Activated T-helper 9 cell treated with anti-CD3 and anti-CD28 coated beads, Interleukin-2, amount 50 U/mL, for 16 hours (primary cell): Measurements from ENCODE around the gene PTPRT.

ENCODE experiments used
- DNase-seq: peaks from one replicate; pipeline ENCODE4 v3.0.0-alpha.2; 2020; ENCODE audit warnings: low read depth

The PTPRT gene

DNA sequence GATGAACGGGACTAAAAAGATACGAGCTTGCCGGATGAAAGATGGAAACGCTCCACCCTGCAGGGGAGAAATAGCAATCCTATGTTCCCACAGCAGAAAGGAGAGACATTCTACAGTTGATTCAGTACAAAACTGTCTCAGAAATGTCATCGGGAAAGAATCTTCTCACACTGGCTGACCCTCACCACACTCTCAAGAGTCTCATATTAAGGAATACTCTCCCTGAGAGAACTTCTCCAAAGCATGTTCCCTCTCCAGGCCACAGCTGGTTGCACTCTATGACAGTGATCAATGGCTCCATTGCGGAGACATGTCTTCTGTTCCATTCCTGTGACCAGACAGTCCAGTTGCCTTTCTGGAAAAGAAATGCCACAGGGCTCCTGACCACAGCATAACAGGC is 813.6 kb downstream of the PTPRT start:
- no peak for DNase-seq

DNA sequence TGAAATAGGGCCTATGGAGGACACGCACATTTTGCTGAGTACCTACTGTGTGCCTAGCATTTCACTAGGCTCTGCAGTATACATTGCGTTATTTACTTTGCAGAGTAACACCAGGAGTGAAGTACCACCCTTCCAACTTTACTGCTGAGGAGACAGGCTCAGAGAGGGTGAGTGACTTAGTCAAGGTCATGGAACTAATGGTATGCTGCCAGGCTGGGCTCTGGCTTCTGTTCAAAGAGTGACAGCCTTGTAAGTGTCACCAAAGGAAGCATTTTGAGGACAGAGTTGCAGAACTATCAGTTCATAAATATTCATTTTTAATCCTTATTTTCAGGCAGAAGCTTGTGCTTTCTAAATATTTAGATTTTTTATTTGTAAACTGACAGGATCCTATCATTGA is 816.7 kb downstream of the PTPRT start:
- no peak for DNase-seq

DNA sequence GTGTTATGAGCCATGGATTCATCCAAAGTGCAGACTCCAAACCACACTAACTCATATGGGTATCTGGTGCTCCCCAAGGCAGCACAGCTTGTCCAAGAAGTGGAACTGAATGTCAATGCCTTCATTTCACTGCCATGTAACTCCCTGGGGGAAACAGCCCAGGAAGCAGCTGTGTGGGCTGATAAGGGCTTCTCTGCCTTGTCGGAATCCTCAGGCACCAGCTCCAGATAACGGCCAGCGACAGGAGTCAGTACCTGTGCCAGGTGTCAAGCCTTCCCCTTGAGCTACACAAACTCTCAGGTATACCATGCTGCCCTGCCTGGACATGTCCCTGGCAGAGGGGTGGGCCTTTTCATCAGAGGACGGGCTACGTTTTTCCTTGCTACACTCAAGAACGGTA is 819.6 kb downstream of the PTPRT start:
- no peak for DNase-seq

DNA sequence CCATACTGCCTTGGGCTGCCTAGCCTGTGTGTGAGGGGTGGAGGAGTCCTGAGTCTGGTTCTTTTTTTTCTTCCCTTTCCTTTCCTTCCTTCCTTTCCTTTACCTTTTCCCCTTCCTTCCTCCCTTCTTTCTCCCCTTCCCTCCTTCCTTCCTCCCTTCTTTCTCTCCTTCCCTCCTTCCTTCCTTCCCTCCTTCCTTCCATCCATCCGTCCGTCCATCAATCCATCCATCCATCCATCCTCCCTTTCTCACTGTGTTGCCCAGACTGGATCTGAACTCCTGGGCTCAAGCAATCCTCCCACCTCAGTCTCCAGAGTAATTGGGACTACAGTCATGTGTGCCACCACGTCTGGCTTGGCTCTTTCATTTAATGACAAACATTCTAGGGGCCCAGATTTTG is 820.8 kb downstream of the PTPRT start:
- no peak for DNase-seq

DNA sequence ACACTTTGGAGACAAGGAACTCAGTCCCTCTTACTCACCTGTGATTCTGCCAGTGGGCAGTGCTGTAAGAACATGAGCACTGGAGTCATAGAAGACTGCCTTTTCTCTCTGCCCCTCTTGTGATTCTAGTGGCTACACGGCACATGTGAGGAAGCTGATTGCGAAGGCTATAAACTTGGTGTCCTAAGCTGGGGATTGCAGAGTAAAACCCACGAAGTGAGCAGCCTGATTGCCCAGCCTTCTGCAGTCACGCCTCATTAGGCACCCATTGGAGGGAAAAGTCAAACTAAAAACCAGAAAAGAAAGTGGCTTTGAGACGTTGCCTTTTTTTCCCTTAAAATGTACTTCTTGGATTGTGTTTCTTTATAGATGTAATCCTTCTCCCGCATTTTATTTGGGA is 823.1 kb downstream of the PTPRT start:
- DNase-seq, result no peak

DNA sequence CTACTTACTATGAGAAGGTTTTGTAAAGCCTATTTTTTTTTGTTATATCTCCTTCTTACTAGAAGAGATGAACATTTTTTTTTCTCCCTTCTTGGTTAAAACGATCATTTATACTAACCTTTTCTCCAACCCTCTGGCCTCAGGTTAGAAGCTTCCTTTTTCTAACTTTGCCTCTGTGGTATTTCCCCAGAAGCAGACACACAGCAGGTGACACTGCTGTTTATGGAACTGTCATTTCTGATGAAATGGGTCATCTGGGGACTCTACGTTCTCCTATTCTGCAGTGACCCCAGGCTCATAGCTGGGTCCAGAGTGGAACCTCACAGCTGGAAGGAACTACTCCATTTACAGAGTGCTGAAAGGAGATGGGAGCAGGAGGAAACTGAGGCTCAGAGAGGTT is 825.3 kb downstream of the PTPRT start:
- DNase-seq, result no peak

DNA sequence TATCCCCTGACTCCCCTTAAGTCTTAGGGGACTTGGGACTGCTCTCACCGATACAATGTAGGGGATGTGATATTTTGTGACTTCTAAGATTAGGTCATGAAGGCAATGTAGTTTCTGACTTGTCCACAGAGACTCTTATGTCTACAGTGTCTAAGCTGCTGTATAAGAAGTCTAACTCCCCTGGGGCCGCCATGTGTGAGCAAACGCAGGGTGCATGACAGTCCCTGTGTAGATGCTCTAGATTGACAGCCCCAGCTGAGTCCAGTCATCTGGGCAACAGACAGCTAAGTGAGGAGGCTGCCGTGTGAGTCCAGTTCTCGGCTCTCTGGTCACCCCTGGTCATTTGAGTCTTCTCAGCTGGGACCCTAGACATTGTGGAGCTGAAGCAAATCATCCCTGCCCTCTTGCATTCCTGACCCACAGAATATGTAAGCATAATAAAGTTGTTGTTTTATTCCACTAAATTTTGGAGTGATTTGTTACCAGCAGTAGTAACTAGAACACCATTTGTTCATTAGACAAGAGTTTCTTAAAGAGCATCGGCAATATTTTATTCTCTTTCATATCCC is 828.2 kb downstream of the PTPRT start:
- DNase-seq, result no peak

DNA sequence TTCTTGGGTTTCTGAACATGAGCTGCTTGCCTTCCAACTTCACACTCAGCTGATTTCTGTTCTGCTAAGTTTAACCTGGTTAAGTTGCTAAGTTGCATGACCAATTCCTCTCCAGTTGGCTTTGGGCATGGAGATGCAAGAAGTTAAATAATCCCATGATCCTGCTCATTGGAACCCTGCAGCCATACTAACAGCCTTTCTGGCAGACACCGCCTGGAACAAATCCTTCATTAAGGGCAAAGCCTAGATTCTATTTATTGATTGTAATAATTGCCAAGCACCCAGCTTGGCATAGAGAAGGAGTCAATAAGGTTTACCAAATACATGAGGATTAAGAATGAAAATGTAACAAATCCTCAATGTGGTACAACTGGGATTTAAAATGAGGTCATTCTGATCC is 829.1 kb downstream of the PTPRT start:
- no peak for DNase-seq

DNA sequence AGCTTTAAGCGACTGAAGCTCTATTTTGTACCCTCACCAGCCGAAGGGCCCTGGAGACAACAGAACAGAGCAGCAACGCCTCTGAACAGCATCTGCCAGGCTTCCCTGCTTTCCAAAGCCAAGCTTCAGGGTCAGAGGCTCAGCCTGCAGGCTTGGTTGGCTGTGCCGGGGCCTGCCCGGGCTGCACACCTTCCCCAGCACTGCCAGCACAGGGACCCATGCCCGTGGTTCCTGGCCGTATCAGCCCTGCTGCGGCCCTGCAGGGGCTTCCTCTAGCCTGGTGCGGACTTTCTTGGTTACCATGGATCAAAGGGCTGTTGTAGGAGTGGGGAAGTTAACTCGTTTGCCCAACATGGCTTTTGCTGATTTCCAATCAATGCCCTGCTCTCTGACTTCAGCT is 830.1 kb downstream of the PTPRT start:
- no peak for DNase-seq

DNA sequence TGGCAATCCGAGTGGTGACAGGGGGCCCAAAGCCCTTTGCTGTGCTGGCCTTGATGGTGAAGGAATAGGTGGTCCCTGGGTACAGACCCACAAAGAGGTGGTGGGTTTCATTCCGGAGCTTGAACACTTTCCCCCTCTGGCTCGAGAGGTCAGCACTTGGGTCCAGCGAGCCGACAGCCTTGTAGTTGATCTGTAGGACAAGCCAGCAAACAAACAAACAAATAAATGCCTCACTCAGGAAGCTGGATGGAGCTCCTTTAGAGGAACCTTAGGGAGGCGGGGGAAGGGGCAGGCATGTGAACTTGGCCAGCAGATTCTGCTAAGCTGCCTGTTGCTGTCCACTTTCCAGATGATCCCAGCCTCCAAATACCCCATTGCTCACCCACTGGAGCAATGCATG is 837.6 kb downstream of the PTPRT start:
- no peak for DNase-seq

DNA sequence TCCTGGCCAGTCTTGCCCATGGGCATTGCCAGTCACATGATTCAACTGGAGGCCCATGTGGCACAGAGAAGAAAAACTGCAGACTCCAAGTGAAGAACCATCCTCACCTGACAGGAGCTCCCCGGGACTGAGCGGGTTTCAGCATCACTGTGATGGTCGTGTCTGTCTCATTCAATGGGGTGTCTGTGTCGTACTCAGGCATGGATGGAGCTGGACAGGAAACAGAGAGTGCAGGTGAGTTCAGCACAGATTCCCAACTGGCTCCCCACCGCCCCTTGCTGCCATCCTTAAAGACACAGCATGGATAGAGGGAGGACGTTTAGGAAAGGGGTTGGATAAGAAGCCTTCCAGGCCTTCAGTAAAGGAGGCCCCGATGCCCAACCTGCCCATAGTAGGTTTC is 839.2 kb downstream of the PTPRT start:
- no peak for DNase-seq

DNA sequence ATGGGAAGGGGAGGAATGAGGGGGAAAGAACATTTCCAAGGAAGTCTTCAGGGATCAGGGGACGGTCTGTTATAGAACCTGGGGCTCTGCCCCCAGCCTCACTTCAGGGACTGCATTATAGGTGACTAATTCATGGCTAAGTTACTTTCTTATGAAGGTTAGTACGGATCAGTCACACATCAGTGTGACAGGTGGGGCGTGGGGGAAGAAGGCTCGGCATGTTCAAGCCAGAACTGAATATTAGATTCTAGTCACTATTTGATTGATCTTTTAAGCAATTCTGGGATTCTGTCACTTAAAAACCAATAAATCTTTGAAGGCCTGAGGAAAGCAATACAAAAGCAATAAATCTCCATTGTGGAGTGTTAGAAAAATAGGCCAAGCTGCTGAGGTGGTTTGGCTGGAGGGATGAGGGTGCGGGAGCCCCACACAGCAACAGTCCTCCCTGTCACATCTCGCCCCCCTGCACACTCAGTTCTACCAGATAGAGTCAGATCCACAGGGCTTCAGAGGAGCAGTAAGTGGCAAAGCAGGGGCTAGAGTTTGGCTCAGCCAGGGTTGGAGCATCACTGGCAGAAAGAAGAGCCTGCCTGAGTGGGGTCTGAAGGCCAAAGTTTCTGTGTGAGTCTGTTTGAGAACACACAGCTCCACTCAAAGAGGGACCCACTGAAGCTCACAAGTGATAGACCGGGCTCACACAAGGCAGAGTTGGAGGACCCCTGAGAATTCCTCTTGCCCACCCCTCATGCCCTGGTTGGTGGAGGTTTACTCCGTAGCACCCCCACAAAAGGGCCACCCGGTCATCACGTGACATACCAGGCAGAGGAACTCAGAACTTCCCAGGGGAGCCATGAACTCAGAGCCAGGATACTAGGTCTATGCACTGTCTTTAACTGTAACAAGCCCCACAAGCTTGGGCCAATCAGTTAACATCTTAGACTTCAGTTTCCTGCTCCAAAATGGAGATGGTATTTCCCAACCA is 843.2 kb downstream of the PTPRT start:
- DNase-seq, result no peak

DNA sequence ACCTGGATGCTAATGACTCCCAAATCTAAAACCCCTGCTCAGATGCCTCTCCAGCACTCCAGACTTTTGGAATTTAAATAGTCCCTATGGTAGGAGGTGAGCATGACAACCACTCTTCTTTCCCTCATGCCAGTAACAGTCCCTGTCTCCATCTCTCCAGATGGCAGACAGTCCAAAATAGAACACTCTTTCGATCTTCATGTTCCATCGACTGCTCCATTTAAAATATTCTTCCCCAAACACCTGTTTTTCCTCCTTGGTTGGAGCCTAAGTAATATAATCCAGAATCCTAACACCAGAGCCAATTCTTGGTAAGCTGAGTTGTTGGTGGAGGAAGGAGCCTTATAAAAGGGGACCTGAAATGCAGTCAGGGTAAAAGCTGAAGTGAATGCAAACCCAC is 848.1 kb downstream of the PTPRT start:
- DNase-seq, result no peak

DNA sequence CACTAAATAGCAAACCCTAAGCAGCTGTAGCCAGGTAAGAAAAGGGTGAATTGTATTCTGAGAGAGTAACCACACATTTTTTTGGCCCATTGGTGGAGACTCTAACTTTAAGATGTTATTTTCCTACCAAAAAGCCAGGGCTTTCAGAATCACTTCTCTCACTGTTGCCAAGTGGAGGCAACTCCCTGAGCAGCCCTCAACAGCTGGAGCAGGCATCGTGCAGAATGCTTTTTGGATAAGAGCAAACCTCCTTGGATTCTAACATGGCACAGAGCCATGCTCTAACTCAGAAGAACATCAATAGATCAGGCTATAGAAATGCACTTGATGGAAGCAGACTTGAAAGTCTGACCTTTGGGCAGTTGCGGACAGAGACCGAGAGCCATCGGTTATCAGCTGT is 849.3 kb downstream of the PTPRT start:
- no peak for DNase-seq

DNA sequence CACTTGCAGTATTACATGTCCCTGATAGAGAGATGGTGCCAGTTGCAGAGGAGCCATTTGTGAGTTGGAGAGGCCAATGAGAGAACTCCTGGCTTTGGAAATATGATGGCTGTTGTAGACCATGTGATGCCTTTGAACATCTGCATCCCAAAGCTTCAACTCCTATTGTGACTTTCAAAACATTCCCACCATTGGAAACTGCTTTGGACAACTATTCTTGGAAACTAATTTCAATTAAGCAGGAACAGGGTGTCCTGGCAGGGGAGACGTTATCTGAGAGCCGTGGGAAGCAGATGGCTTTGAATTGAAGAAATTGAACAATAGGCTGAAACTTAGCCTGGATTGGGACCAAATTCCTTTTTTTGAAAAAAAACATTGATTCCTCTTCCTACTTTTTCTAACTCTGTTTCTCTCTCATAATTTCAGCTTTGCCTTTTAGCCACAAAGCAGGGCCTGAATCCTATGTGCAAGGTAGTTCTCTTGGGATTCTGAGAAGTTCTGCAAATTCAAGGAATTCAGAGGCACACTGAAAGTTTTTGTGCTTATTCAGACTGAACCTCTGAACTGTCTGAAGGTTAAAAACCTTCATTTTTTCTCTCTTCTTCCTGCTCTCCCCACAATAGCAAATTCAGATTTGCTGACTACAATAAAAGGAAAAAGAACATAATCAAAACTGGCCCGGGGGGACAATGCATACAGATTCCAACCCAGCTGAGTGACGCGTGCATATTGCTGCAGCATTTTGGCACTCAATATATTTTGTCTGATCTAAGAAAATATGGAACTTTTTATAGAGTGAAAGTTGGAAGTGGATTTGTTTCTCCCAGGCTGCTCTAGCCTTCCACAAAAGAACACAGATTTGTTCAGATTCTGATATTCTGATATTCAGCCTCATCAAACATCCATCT is 851.2 kb downstream of the PTPRT start:
- no peak for DNase-seq

DNA sequence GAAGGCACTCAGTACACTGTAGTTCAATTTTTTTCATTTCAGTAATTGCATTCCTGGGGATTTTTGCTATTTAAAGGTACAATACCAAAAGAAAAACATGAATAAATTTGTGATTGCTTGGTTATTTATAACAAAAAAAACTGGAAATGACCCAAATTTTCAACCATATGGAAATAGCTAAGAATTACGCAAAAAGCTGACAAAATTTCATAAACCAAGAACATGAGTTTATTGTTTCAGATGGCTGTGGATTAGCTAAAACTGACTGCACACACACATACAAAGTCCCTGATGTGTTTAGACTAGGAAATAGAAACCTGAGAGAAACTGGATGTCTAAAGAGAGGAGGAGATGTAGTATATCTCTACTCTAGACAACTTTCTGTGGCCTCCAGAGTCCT is 853.1 kb downstream of the PTPRT start:
- DNase-seq, result no peak

DNA sequence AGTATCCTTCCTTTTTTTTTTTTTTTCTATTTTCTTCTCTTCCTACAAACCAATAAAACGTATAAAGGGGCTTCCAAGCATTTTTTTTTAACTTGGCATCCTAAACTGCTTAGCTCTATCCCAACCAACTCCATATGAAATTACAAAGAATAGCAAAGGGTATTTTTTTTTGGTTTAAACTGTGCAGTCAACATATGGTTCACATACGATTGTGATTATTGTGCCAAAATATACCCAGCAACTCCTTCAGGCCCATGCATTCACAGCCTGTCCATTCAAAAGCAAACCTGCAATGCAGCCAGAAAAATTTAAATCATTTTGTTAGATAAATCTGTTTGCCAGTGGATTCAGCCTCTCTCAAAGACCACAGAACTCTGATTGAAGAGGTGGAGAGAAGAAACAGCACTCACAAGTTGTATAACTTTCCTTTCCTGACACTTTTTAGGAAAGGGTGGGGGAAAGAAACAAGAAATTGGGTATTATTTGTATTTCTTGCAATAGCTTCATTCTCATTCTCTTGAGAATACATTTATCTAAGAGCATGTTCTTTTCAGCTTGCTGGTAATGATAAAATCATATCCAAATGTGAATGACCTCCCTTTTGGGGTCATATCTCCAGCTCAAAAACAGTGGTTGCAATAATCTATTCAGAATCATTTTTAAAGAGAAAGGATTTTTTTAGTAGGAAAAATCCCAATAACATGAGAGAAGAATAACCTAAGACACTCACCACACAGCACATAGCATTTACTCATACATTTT is 870.3 kb downstream of the PTPRT start:
- DNase-seq, result no peak

DNA sequence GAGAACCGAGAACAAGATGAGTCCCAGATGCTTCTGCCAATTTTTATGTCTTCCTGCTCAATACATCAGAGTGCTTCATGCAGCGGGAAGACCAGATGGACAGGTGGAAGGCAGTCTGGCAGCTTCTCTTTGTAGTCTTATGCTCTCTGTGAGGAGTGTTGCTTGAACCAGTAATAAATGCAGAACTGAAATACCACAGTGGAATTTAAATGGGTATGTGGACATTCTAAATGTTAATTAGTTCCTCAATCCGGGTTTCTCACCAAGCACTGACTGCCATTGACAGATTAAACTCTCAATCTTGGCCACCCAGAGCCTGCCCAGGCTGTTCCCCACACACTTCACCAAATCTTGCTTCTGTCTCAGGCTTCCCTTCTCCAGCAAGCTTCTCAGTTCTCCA is 876.0 kb downstream of the PTPRT start:
- no peak for DNase-seq

DNA sequence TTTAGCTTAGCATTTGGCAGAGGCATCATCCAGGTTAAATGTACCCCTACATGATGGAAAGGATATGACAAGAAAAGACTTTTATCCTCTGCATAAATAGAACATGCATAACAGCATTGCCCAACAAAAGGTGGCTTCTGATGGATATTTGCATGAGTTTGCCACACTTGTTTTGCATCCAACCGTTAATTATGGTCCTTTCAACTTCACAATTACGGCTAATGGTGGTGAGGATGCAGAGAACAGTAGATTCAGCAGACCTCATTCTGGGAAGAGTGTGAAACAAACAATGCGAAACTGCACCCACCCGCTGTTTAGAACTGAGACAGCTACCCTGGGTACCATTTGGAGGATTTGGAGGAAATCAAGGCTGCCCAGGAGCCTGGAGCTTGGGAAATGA is 880.7 kb downstream of the PTPRT start:
- DNase-seq, result no peak

DNA sequence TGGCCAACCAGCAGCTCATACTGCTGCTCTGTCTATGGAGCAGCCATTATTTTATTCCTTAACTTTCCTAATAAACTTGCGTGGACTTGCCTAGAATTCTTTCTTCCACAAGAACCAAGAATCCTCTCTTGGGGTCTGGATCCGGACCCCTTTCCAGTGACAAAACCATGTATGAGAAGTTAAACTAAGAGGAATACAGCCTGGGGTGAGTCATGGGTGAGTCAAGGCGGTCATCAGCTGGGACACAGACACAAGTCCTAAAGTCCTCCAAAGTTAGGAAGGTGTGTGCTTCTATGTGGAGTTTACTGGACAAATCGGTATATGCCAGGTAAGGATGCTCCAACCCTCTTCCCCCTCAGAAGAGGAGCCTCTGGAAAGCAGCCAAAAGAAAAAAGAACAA is 881.5 kb downstream of the PTPRT start:
- no peak for DNase-seq

DNA sequence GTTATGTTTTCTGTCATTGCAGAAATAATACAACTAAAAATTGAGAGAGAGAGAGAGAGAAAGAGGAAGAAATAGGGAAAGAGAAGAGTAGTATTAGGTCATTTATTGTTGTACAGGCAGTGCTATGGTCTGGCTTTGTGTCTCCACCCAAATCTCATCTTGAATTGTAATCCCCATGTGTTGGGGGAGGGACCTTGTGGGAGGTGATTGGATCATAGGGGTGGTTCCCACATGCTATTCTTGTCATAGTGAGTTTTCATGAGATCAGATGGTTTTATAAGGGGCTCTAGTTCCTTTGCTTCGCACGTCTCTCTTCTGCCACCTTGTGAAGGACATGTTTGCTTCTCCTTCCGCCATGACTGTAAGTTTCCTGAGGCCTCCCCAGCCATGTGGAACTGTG is 894.1 kb downstream of the PTPRT start:
- DNase-seq, result no peak

DNA sequence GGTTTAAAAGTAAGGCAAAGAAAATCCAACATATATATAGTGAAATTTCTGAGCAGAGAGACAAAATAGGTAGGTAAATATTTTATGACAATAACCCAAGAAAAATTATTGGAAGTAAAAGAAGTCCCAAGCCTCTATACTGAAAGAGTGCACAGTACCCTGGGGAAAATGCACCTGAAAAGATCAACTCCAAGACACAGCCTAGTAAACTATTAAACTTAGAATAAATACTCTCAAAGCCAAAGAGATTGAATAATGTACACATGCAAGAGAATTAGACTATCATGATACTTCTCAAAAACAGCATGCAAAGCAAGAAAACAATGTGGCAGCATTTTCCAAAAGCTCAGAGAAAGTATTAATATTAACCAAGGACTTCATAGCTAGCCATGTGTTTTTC is 894.7 kb downstream of the PTPRT start:
- no peak for DNase-seq
